ENCODE data around the gene STAB1. TPM values are rescaled to one million over a fixed set of nuclear protein-coding genes. Genes with fewer than 3 reads are reported as not detected.

STAB1 gene
- total RNA-seq, 1 donor from 2014 or later, result not detected

- Histone ChIP-seq H3K79me2 (ENCODE audit: low read depth) (no peaks in the 10 kb centered on the region), H3K36me3 (peaks cover 5% of the 10 kb centered on the region), H3K4me2 (no peak overlapping the region), H3K9ac (no peak overlapping the region), H4K20me1 (ENCODE audit: low read depth) (peaks cover 14% of the 10 kb centered on the region), H2AFZ (replicated peaks) (no peak overlapping the region), H3K27me3 (no peaks in the 10 kb centered on the region), H3K4me3 (no peak overlapping the region), H3K27ac (no peak overlapping the region), H3K4me1 (no peaks in the 10 kb centered on the region), H3K9me3 (ENCODE audit: low read depth) (no peaks in the 10 kb centered on the region), H3F3A (ENCODE audit: low read depth) (no peaks in the 10 kb centered on the region)
- Mint-ChIP-seq H3K4me1 (no peaks in the 10 kb centered on the region), H3K27ac (no peak overlapping the region), H3K4me3 (no peak overlapping the region), H3K27me3 (ENCODE audit: insufficient read depth, low read depth) (no peaks in the 10 kb centered on the region), H3K36me3 (peaks cover 37% of the 10 kb centered on the region), H3K9me3 (no peaks in the 10 kb centered on the region)
- TF ChIP-seq EZH2phosphoT487 (IDR thresholded peaks at IDR 0.05) (no peak), EZH2 (IDR thresholded peaks at IDR 0.05) (no peak), CTCF (IDR thresholded peaks at IDR 0.05) (no peak)
- no peak for DNase-seq (ENCODE audit: low spot score)
These were observed 17.9 kb upstream of the STAB1 start for GRCh38 chr3:52477076-52477795.

GRCh38 chr3:52477796-52478095, 17.4 kb upstream of the STAB1 start:
- no peak overlapping the region for H3K4me3 Mint-ChIP-seq
- no peak for DNase-seq (ENCODE audit: low spot score)

GRCh38 chr3:52479037-52479876, 15.9 kb upstream of the STAB1 start:
- H3K27ac ChIP-seq, result no peak overlapping the region
- peaks cover 11% of the 10 kb centered on the region for H3K4me1 Mint-ChIP-seq
- no peaks in the 10 kb centered on the region for H3K36me3 ChIP-seq

More at GRCh38 chr3:52477796-52478095, 17.4 kb upstream of the STAB1 start:
- no peak overlapping the region for H2AFZ ChIP-seq (replicated peaks)
- H3K79me2 ChIP-seq (ENCODE audit: low read depth), result no peaks in the 10 kb centered on the region
- H4K20me1 ChIP-seq (ENCODE audit: low read depth), result peaks cover 12% of the 10 kb centered on the region
- H3K4me2 ChIP-seq, result no peak overlapping the region
- H3F3A ChIP-seq (ENCODE audit: low read depth), result no peaks in the 10 kb centered on the region
- H3K4me3 ChIP-seq, result no peak overlapping the region
- TF ChIP-seq CTCF (IDR thresholded peaks at IDR 0.05), result no peak
- TF ChIP-seq EZH2 (IDR thresholded peaks at IDR 0.05), result no peak
- TF ChIP-seq EZH2phosphoT487 (IDR thresholded peaks at IDR 0.05), result no peak
- Mint-ChIP-seq H3K36me3 (peaks cover 40% of the 10 kb centered on the region), H3K27me3 (ENCODE audit: insufficient read depth, low read depth) (no peaks in the 10 kb centered on the region), H3K4me1 (peaks cover 3% of the 10 kb centered on the region), H3K27ac (no peak overlapping the region), H3K9me3 (no peaks in the 10 kb centered on the region)
- no peaks in the 10 kb centered on the region for H3K27me3 ChIP-seq
- H3K9me3 ChIP-seq (ENCODE audit: low read depth), result no peaks in the 10 kb centered on the region
- no peak overlapping the region for H3K9ac ChIP-seq
- no peaks in the 10 kb centered on the region for H3K4me1 ChIP-seq
- H3K27ac ChIP-seq, result no peak overlapping the region
- H3K36me3 ChIP-seq, result peaks cover 5% of the 10 kb centered on the region

More at GRCh38 chr3:52479037-52479876, 15.9 kb upstream of the STAB1 start:
- no peaks in the 10 kb centered on the region for H3K27me3 ChIP-seq
- H3K9me3 ChIP-seq (ENCODE audit: low read depth), result no peaks in the 10 kb centered on the region
- Mint-ChIP-seq H3K4me3 (no peak overlapping the region), H3K9me3 (no peaks in the 10 kb centered on the region), H3K36me3 (peaks cover 43% of the 10 kb centered on the region), H3K27me3 (ENCODE audit: insufficient read depth, low read depth) (no peaks in the 10 kb centered on the region), H3K27ac (no peak overlapping the region)
- no peak overlapping the region for H2AFZ ChIP-seq (replicated peaks)
- H3K9ac ChIP-seq, result no peak overlapping the region
- peaks cover 12% of the 10 kb centered on the region for H4K20me1 ChIP-seq (ENCODE audit: low read depth)
- no peak overlapping the region for H3K4me3 ChIP-seq
- TF ChIP-seq EZH2 (IDR thresholded peaks at IDR 0.05), result no peak
- no peak for TF ChIP-seq EZH2phosphoT487 (IDR thresholded peaks at IDR 0.05)
- no peak for TF ChIP-seq CTCF (IDR thresholded peaks at IDR 0.05)
- DNase-seq (ENCODE audit: low spot score), result no peak
- no peaks in the 10 kb centered on the region for H3K4me1 ChIP-seq
- H3K79me2 ChIP-seq (ENCODE audit: low read depth), result no peaks in the 10 kb centered on the region
- H3F3A ChIP-seq (ENCODE audit: low read depth), result no peaks in the 10 kb centered on the region
- no peak overlapping the region for H3K4me2 ChIP-seq

Measured in neural progenitor cell (in vitro differentiated cells).